Measurements from ENCODE around the gene OMA1. TPM values are rescaled to one million over a fixed set of nuclear protein-coding genes. Genes with fewer than 3 reads are reported as not detected.
A peak's percentile ranks its signal among the peaks of the same experiment; 100 is the strongest.

OMA1 gene
- polyA plus RNA-seq (2012; rRNA removed) = 6.9 and 9.1 TPM in 2 replicates
- 9.0 and 10.3 TPM in 2 replicates for polyA plus RNA-seq (2012; cell fraction: cytosol; rRNA removed)
- polyA plus RNA-seq (2012; cell fraction: nucleus; rRNA removed) = 6.0 and 9.8 TPM in 2 replicates

DNA sequence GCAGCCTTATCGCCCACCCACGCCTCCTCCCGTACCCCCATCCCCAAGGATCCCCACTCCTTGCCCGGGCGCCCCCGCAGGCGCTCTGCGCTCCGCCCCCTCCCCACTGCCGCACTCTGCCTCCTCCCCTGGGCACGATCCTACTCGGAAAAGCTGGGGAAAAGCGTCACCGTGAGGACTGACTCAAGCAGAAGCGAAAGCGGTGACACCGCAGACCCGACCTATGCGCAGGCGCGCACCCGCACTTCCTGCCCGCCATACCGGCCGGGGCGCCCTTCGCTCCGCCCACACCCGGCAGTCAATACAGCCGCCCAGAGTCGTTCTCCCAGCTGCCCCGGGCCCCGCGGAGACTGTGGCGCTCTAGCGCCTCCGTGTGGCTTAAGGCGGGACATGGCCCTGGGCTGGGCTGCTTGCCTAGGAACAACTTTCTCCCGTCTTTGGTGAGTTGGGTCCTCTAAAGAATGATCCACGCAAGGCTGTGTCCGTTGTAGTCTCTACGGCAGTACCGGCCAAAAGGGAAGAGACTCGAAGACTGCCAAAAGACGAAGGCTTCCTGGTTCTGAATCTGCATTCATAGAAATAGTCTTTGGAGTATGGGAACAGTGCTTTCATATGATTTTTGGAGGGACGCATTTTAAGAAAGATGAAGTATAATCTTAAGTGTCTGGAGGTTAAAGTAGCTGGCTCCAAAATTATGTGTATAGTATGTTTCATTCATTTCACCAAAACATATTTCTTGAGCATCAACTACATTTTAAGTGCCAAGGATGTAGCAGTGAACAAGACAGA is at the start of gene OMA1:
TSS of gene OMA1 (minus strand) at position 207 of the 789 bp plus-strand sequence. CDS start 7,432 bp downstream, outside the sequence.
- peak; percentile 96 for DNase-seq
- H4K20me1 ChIP-seq (ENCODE audit: insufficient read depth) = no peaks in the 10 kb centered on the region
- peak within 1 kb of the TSS; percentile 87 to 93 for H3K27ac ChIP-seq (ENCODE audit: low read depth in 2 of 2, low read length in 1 of 2)
- peak within 1 kb of the TSS; percentile 77 for H3K9ac ChIP-seq
- POLR2A ChIA-PET = interaction anchor here (0.5 to 0.7 kb wide), 2 partner anchors 134 to 574 kb away, joined by 3 read pairs; no protein-coding TSS in a partner anchor
- peak within 1 kb of the TSS; percentile 83 for H3K4me2 ChIP-seq
- no peaks in the 10 kb centered on the region for H3K9me3 ChIP-seq
- H3F3A ChIP-seq (replicated peaks; ENCODE audit: insufficient read depth) = no peaks in the 10 kb centered on the region
- CTCF ChIA-PET = interaction anchor here (0.6 to 5.6 kb wide), 29 partner anchors 8 to 1712 kb away, joined by 3 to 67 read pairs (median 3); no protein-coding TSS in a partner anchor
- peak within 1 kb of the TSS; percentile 98 for H2AFZ ChIP-seq (ENCODE audit: low read depth)
- H3K36me3 ChIP-seq (replicated peaks in 1 of 2; ENCODE audit: control insufficient read depth in 1 of 2, insufficient read depth in 2 of 2, low read length in 1 of 2) = no peaks in the 10 kb centered on the region
- H3K9me2 ChIP-seq = no peaks in the 10 kb centered on the region
- no peaks in the 10 kb centered on the region for H3K27me3 ChIP-seq (ENCODE audit: insufficient read depth)
- peaks cover 2 to 3% of the 10 kb centered on the region in 2 experiments; a peak in 2 of 4 replicates for H3K4me1 ChIP-seq (ENCODE audit: control insufficient read depth in 1 of 2, insufficient read depth in 2 of 2, low read depth in 1 of 2, low read length in 1 of 2)
- peak within 1 kb of the TSS; percentile 66 to 69 for H3K4me3 ChIP-seq (ENCODE audit: low read depth in 2 of 2, low read length in 1 of 2)
- no peaks in the 10 kb centered on the region for H3K79me2 ChIP-seq (ENCODE audit: insufficient read depth)
- WGBS (ENCODE audit: low lambda C conversion rate) = 1% methylated on average over 17 of the region's 46 CpGs
- TF ChIP-seq CHD2 (IDR thresholded peaks at IDR 0.05; ENCODE audit: low read length, partially characterized antibody) (no peak), RCOR1 (IDR thresholded peaks at IDR 0.05; ENCODE audit: low read length) (peak; percentile 80), RXRA (IDR thresholded peaks at IDR 0.05; ENCODE audit: borderline replicate concordance, low read depth) (peak; percentile 32; the same call in 1 of the 2 replicates), FOXM1 (IDR thresholded peaks at IDR 0.05; ENCODE audit: low read depth) (no peak), TEAD4 (IDR thresholded peaks at IDR 0.05; ENCODE audit: borderline replicate concordance, insufficient read depth) (no peak), RFX5 (IDR thresholded peaks at IDR 0.05; ENCODE audit: low read length) (no peak), PBX3 (IDR thresholded peaks at IDR 0.05) (no peak), NFIC (IDR thresholded peaks at IDR 0.05; ENCODE audit: borderline replicate concordance) (no peak; the same call in 1 of the 2 replicates), EZH2phosphoT487 (IDR thresholded peaks at IDR 0.05; ENCODE audit: borderline replicate concordance, low read depth) (no peak), FOSL2 (IDR thresholded peaks at IDR 0.05; ENCODE audit: borderline replicate concordance, low read depth) (no peak), USF1 (IDR thresholded peaks at IDR 0.05; ENCODE audit: borderline replicate concordance, low read depth) (no peak), FOXJ3 (CRISPR knock-in tag; IDR thresholded peaks at IDR 0.05) (no peak), TCF12 (IDR thresholded peaks at IDR 0.05) (peak; percentile 48; the same call in 1 of the 2 replicates), POLR2AphosphoS5 (IDR thresholded peaks at IDR 0.05; ENCODE audit: low read depth, low read length) (peak; percentile 66; the same call in 1 of the 2 replicates), ELF1 (IDR thresholded peaks at IDR 0.05) (peak; percentile 79), MEF2A (IDR thresholded peaks at IDR 0.05; ENCODE audit: borderline replicate concordance, low read depth) (no peak), SMC3 (IDR thresholded peaks at IDR 0.05; ENCODE audit: low read depth, low read length) (peak; percentile 89), RAD21 (IDR thresholded peaks at IDR 0.05; ENCODE audit: low read length) (peak; percentile 86)
- TF ChIP-seq, protein P1, sequence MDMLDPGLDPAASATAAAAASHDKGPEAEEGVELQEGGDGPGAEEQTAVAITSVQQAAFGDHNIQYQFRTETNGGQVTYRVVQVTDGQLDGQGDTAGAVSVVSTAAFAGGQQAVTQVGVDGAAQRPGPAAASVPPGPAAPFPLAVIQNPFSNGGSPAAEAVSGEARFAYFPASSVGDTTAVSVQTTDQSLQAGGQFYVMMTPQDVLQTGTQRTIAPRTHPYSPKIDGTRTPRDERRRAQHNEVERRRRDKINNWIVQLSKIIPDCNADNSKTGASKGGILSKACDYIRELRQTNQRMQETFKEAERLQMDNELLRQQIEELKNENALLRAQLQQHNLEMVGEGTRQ (IDR thresholded peaks at IDR 0.05; ENCODE audit: borderline replicate concordance, low read depth, low read length) = no peak
- TF ChIP-seq, protein P2, sequence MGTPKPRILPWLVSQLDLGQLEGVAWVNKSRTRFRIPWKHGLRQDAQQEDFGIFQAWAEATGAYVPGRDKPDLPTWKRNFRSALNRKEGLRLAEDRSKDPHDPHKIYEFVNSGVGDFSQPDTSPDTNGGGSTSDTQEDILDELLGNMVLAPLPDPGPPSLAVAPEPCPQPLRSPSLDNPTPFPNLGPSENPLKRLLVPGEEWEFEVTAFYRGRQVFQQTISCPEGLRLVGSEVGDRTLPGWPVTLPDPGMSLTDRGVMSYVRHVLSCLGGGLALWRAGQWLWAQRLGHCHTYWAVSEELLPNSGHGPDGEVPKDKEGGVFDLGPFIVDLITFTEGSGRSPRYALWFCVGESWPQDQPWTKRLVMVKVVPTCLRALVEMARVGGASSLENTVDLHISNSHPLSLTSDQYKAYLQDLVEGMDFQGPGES (IDR thresholded peaks at IDR 0.05; ENCODE audit: low read depth, low read length) = no peak
- TF ChIP-seq, protein P3, sequence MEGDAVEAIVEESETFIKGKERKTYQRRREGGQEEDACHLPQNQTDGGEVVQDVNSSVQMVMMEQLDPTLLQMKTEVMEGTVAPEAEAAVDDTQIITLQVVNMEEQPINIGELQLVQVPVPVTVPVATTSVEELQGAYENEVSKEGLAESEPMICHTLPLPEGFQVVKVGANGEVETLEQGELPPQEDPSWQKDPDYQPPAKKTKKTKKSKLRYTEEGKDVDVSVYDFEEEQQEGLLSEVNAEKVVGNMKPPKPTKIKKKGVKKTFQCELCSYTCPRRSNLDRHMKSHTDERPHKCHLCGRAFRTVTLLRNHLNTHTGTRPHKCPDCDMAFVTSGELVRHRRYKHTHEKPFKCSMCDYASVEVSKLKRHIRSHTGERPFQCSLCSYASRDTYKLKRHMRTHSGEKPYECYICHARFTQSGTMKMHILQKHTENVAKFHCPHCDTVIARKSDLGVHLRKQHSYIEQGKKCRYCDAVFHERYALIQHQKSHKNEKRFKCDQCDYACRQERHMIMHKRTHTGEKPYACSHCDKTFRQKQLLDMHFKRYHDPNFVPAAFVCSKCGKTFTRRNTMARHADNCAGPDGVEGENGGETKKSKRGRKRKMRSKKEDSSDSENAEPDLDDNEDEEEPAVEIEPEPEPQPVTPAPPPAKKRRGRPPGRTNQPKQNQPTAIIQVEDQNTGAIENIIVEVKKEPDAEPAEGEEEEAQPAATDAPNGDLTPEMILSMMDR (IDR thresholded peaks at IDR 0.05) = peak; percentile 95
- TF ChIP-seq, protein P4, sequence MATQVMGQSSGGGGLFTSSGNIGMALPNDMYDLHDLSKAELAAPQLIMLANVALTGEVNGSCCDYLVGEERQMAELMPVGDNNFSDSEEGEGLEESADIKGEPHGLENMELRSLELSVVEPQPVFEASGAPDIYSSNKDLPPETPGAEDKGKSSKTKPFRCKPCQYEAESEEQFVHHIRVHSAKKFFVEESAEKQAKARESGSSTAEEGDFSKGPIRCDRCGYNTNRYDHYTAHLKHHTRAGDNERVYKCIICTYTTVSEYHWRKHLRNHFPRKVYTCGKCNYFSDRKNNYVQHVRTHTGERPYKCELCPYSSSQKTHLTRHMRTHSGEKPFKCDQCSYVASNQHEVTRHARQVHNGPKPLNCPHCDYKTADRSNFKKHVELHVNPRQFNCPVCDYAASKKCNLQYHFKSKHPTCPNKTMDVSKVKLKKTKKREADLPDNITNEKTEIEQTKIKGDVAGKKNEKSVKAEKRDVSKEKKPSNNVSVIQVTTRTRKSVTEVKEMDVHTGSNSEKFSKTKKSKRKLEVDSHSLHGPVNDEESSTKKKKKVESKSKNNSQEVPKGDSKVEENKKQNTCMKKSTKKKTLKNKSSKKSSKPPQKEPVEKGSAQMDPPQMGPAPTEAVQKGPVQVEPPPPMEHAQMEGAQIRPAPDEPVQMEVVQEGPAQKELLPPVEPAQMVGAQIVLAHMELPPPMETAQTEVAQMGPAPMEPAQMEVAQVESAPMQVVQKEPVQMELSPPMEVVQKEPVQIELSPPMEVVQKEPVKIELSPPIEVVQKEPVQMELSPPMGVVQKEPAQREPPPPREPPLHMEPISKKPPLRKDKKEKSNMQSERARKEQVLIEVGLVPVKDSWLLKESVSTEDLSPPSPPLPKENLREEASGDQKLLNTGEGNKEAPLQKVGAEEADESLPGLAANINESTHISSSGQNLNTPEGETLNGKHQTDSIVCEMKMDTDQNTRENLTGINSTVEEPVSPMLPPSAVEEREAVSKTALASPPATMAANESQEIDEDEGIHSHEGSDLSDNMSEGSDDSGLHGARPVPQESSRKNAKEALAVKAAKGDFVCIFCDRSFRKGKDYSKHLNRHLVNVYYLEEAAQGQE (IDR thresholded peaks at IDR 0.05; ENCODE audit: low read depth, low read length) = no peak
